ENCODE measurements around the gene DNASE1L2.
"Not testable (repeated sequence)": the region's sequence is repeated elsewhere in the genome, so short reads cannot be mapped to it uniquely, and the experiment has no call there.

Gene DNASE1L2

GRCh38 chr16:2266887-2267286, 30.6 kb downstream of the DNASE1L2 start:
- H4K8ac ChIP-seq (ENCODE audit: low read length); H2AFZ ChIP-seq (ENCODE audit: low read depth, low read length); H3K18ac ChIP-seq (ENCODE audit: low read depth in 1 of 2, low read length in 2 of 2); H3K9me3 ChIP-seq (ENCODE audit: control insufficient read depth, low read length); H3K27ac ChIP-seq (ENCODE audit: low read length, poor library complexity, severe bottlenecking); H2BK15ac ChIP-seq (ENCODE audit: low read depth, poor library complexity, severe bottlenecking); H2BK5ac ChIP-seq (ENCODE audit: low read depth, low read length, poor library complexity, severe bottlenecking); H3K14ac ChIP-seq (ENCODE audit: low read length in 2 of 2); H3K4ac ChIP-seq (ENCODE audit: low read depth in 1 of 2, low read length in 2 of 2); H3K27me3 ChIP-seq (ENCODE audit: control insufficient read depth in 1 of 2, insufficient read depth in 1 of 2, low read length in 2 of 2); H4K91ac ChIP-seq (ENCODE audit: low read length); H2BK120ac ChIP-seq (ENCODE audit: low read depth, low read length); H3K23ac ChIP-seq (ENCODE audit: low read length in 2 of 2); H2AK5ac ChIP-seq (ENCODE audit: low read length, severe bottlenecking); H2BK12ac ChIP-seq (ENCODE audit: low read length in 2 of 2): not testable (repeated sequence)
- peak overlapping the region; percentile 91 for H3K9ac ChIP-seq (ENCODE audit: low read length)
- H3K4me2 ChIP-seq (ENCODE audit: low read length, poor library complexity, severe bottlenecking) = peak overlapping the region; percentile 74
- H3K4me3 ChIP-seq (ENCODE audit: insufficient read depth in 1 of 2, low read depth in 1 of 2, low read length in 2 of 2) = peak overlapping the region; percentile 46 to 90
- DNase-seq = peak; percentile 48
- 8% methylated on average over 2 of the region's 12 CpGs for WGBS
- H3K4me1 ChIP-seq (ENCODE audit: control insufficient read depth, insufficient read depth, low read depth, low read length) = peaks cover 19% of the 10 kb centered on the region
- peaks cover 26% of the 10 kb centered on the region for H3K79me1 ChIP-seq (replicated peaks; ENCODE audit: low read length, poor library complexity, severe bottlenecking)
- peaks cover 28 to 29% of the 10 kb centered on the region in 2 experiments for H3K36me3 ChIP-seq (ENCODE audit: control insufficient read depth in 1 of 2, insufficient read depth in 2 of 2, low read depth in 1 of 2, low read length in 2 of 2)

GRCh38 chr16:2267505-2267912, 31.3 kb downstream of the DNASE1L2 start:
- H3K23ac ChIP-seq (ENCODE audit: low read length in 2 of 2); H3K27me3 ChIP-seq (ENCODE audit: control insufficient read depth in 1 of 2, insufficient read depth in 1 of 2, low read length in 2 of 2); H3K27ac ChIP-seq (ENCODE audit: low read length, poor library complexity, severe bottlenecking); H2BK12ac ChIP-seq (ENCODE audit: low read length in 2 of 2); H4K91ac ChIP-seq (ENCODE audit: low read length); H2AK5ac ChIP-seq (ENCODE audit: low read length, severe bottlenecking); H3K14ac ChIP-seq (ENCODE audit: low read length in 2 of 2); H2BK15ac ChIP-seq (ENCODE audit: low read depth, poor library complexity, severe bottlenecking); H3K9me3 ChIP-seq (ENCODE audit: control insufficient read depth, low read length); DNase-seq: not testable (repeated sequence)
- Histone ChIP-seq H2BK120ac (ENCODE audit: low read depth, low read length) (peak overlapping the region; percentile 46), H3K18ac (ENCODE audit: low read depth in 1 of 2, low read length in 2 of 2) (peak overlapping the region; percentile 91 to 99), H4K8ac (ENCODE audit: low read length) (peak overlapping the region; percentile 99), H2AFZ (ENCODE audit: low read depth, low read length) (peak overlapping the region; percentile 83), H3K4me1 (ENCODE audit: control insufficient read depth, insufficient read depth, low read depth, low read length) (peaks cover 23% of the 10 kb centered on the region), H3K4me3 (ENCODE audit: insufficient read depth in 1 of 2, low read depth in 1 of 2, low read length in 2 of 2) (peak overlapping the region; percentile 90), H2BK5ac (ENCODE audit: low read depth, low read length, poor library complexity, severe bottlenecking) (peak overlapping the region; percentile 100), H3K36me3 (ENCODE audit: control insufficient read depth in 1 of 2, insufficient read depth in 2 of 2, low read depth in 1 of 2, low read length in 2 of 2) (peaks cover 23 to 28% of the 10 kb centered on the region in 2 experiments), H3K4ac (ENCODE audit: low read depth in 1 of 2, low read length in 2 of 2) (peak overlapping the region in 1 of 2 experiments; percentile 88), H3K4me2 (ENCODE audit: low read length, poor library complexity, severe bottlenecking) (peak overlapping the region; percentile 55), H3K9ac (ENCODE audit: low read length) (peak overlapping the region; percentile 91), H3K79me1 (replicated peaks; ENCODE audit: low read length, poor library complexity, severe bottlenecking) (peaks cover 31% of the 10 kb centered on the region)
- 1% methylated on average over 26 of the region's 54 CpGs for WGBS

GRCh38 chr16:2267913-2268666, 31.8 kb downstream of the DNASE1L2 start, which contains the start of gene RNPS1:
RNPS1 (minus strand) TSS chr16:2268126; CDS start chr16:2264643, 3,483 bp downstream.
- peaks cover 17 to 27% of the 10 kb centered on the region in 2 experiments for H3K36me3 ChIP-seq (ENCODE audit: control insufficient read depth in 1 of 2, insufficient read depth in 2 of 2, low read depth in 1 of 2, low read length in 2 of 2)
- H2BK15ac ChIP-seq (ENCODE audit: low read depth, poor library complexity, severe bottlenecking) = peak within 1 kb of the TSS; percentile 99
- peak within 1 kb of the TSS; percentile 86 for H2AFZ ChIP-seq (ENCODE audit: low read depth, low read length)
- peak within 1 kb of the TSS; percentile 96 to 99 for H3K18ac ChIP-seq (ENCODE audit: low read depth in 1 of 2, low read length in 2 of 2)
- H3K9ac ChIP-seq (ENCODE audit: low read length) = peak within 1 kb of the TSS; percentile 91
- peak within 1 kb of the TSS; percentile 50 to 86 for H2BK12ac ChIP-seq (ENCODE audit: low read length in 2 of 2)
- peak; percentile 97 for DNase-seq
- H3K4me2 ChIP-seq (ENCODE audit: low read length, poor library complexity, severe bottlenecking) = peak within 1 kb of the TSS; percentile 78
- no peaks in the 10 kb centered on the region for H3K27me3 ChIP-seq (ENCODE audit: control insufficient read depth in 1 of 2, insufficient read depth in 1 of 2, low read length in 2 of 2)
- H2BK5ac ChIP-seq (ENCODE audit: low read depth, low read length, poor library complexity, severe bottlenecking) = peak within 1 kb of the TSS; percentile 100
- under 1% methylated on average over 66 of the region's 88 CpGs for WGBS
- H3K4me3 ChIP-seq (ENCODE audit: insufficient read depth in 1 of 2, low read depth in 1 of 2, low read length in 2 of 2) = peak within 1 kb of the TSS; percentile 90
- H3K4ac ChIP-seq (ENCODE audit: low read depth in 1 of 2, low read length in 2 of 2) = peak within 1 kb of the TSS; percentile 85 to 96
- peaks cover 23% of the 10 kb centered on the region for H3K4me1 ChIP-seq (ENCODE audit: control insufficient read depth, insufficient read depth, low read depth, low read length)
- H4K8ac ChIP-seq (ENCODE audit: low read length) = peak within 1 kb of the TSS; percentile 99
- peak within 1 kb of the TSS in 1 of 2 experiments; percentile 97 for H3K14ac ChIP-seq (ENCODE audit: low read length in 2 of 2)
- peak within 1 kb of the TSS; percentile 97 for H4K91ac ChIP-seq (ENCODE audit: low read length)
- no peak within 1 kb of the TSS for H3K23ac ChIP-seq (ENCODE audit: low read length in 2 of 2)
- H3K27ac ChIP-seq (ENCODE audit: low read length, poor library complexity, severe bottlenecking) = peak within 1 kb of the TSS; percentile 99
- H3K9me3 ChIP-seq (ENCODE audit: control insufficient read depth, low read length) = no peaks in the 10 kb centered on the region
- H3K79me1 ChIP-seq (replicated peaks; ENCODE audit: low read length, poor library complexity, severe bottlenecking) = peaks cover 33% of the 10 kb centered on the region
- peak within 1 kb of the TSS; percentile 64 for H2BK120ac ChIP-seq (ENCODE audit: low read depth, low read length)
- no peak within 1 kb of the TSS for H2AK5ac ChIP-seq (ENCODE audit: low read length, severe bottlenecking)

DNA sequence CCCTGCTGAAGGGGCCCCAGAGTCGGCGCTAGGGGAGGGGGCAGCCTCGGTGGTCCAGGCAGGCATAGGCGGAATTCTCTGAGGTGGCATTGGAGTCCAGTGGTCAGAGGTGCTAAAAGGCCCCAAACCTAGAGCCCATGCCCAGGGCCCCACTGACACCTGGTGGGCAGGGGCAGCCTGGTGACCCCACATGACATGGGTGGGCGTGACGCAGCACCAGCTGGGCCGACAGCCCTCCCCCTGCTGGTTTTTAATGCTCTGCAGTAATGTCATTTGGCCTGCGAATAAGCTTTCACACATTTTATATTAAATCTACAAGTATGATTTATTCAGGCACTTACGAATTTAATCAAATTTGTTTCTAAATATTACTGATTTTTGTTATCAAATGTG, 33.8 kb downstream of the DNASE1L2 start:
- H2BK12ac ChIP-seq (ENCODE audit: low read length in 2 of 2) = no peak overlapping the region
- H3K27ac ChIP-seq (ENCODE audit: low read length, poor library complexity, severe bottlenecking) = no peak overlapping the region
- no peak overlapping the region for H2BK15ac ChIP-seq (ENCODE audit: low read depth, poor library complexity, severe bottlenecking)
- no peak overlapping the region for H2BK5ac ChIP-seq (ENCODE audit: low read depth, low read length, poor library complexity, severe bottlenecking)
- peak overlapping the region in 1 of 2 experiments; percentile 0 for H3K23ac ChIP-seq (ENCODE audit: low read length in 2 of 2)
- peaks cover 22% of the 10 kb centered on the region for H3K4me1 ChIP-seq (ENCODE audit: control insufficient read depth, insufficient read depth, low read depth, low read length)
- H3K14ac ChIP-seq (ENCODE audit: low read length in 2 of 2) = no peak overlapping the region
- H3K9ac ChIP-seq (ENCODE audit: low read length) = peak overlapping the region; percentile 91
- no peaks in the 10 kb centered on the region for H3K27me3 ChIP-seq (ENCODE audit: control insufficient read depth in 1 of 2, insufficient read depth in 1 of 2, low read length in 2 of 2)
- H3K36me3 ChIP-seq (ENCODE audit: control insufficient read depth in 1 of 2, insufficient read depth in 2 of 2, low read depth in 1 of 2, low read length in 2 of 2) = peaks cover 0 to 27% of the 10 kb centered on the region in 2 experiments
- DNase-seq = no peak
- H3K18ac ChIP-seq (ENCODE audit: low read depth in 1 of 2, low read length in 2 of 2) = no peak overlapping the region
- no peaks in the 10 kb centered on the region for H3K9me3 ChIP-seq (ENCODE audit: control insufficient read depth, low read length)
- no peak overlapping the region for H2AFZ ChIP-seq (ENCODE audit: low read depth, low read length)
- WGBS = 100% methylated on average over 7 of the region's 9 CpGs
- peaks cover 33% of the 10 kb centered on the region for H3K79me1 ChIP-seq (replicated peaks; ENCODE audit: low read length, poor library complexity, severe bottlenecking)
- H2BK120ac ChIP-seq (ENCODE audit: low read depth, low read length) = no peak overlapping the region
- H4K8ac ChIP-seq (ENCODE audit: low read length) = no peak overlapping the region
- H3K4me3 ChIP-seq (ENCODE audit: insufficient read depth in 1 of 2, low read depth in 1 of 2, low read length in 2 of 2) = peak overlapping the region in 1 of 2 experiments; percentile 90
- H4K91ac ChIP-seq (ENCODE audit: low read length) = no peak overlapping the region
- no peak overlapping the region for H2AK5ac ChIP-seq (ENCODE audit: low read length, severe bottlenecking)
- H3K4ac ChIP-seq (ENCODE audit: low read depth in 1 of 2, low read length in 2 of 2) = no peak overlapping the region
- no peak overlapping the region for H3K4me2 ChIP-seq (ENCODE audit: low read length, poor library complexity, severe bottlenecking)
